Uterus (tissue), 2 donors: ENCODE measurements around the gene ADAMTS12.

ENCODE experiments used
- CTCF ChIP-seq, 4 experiments: fragments of 200-600 bp in 2 of 4; fragments of 450-650 bp in 2 of 4; sonication (generic) in 2 of 4; IDR thresholded peaks; one replicate each; pipeline ENCODE4 v1.5.1; 2016 to 2019; ENCODE audit warnings: antibody characterized with exemption in 4 of 4, mild to moderate bottlenecking in 2 of 4, moderate library complexity in 1 of 4
- POLR2A ChIP-seq, 2 donors: fragments of 450-650 bp; IDR thresholded peaks; one replicate each; pipeline ENCODE4 v1.6.1; 2016; ENCODE audit warnings: antibody characterized with exemption in 2 of 2, mild to moderate bottlenecking in 1 of 2, moderate library complexity in 1 of 2

- TF ChIP-seq CTCF (IDR thresholded peaks at IDR 0.05): no peak
- no peak for TF ChIP-seq POLR2A (IDR thresholded peaks at IDR 0.05)
These were observed 62.4 kb downstream of the ADAMTS12 start for GRCh38 chr5:33829430-33829829.
